HG03103 (cell line): ENCODE measurements around the gene SREBF1.
"Not testable (repeated sequence)": the region's sequence is repeated elsewhere in the genome, so short reads cannot be mapped to it uniquely, and the experiment has no call there.

ENCODE experiments used
- ATAC-seq: cut with Tn5 transposase; IDR thresholded peaks from one replicate; pipeline ENCODE4 v1.9.1; 2021; ENCODE audit warnings: low read depth; ENCODE audit not compliant: unreplicated experiment

SREBF1 gene

DNA sequence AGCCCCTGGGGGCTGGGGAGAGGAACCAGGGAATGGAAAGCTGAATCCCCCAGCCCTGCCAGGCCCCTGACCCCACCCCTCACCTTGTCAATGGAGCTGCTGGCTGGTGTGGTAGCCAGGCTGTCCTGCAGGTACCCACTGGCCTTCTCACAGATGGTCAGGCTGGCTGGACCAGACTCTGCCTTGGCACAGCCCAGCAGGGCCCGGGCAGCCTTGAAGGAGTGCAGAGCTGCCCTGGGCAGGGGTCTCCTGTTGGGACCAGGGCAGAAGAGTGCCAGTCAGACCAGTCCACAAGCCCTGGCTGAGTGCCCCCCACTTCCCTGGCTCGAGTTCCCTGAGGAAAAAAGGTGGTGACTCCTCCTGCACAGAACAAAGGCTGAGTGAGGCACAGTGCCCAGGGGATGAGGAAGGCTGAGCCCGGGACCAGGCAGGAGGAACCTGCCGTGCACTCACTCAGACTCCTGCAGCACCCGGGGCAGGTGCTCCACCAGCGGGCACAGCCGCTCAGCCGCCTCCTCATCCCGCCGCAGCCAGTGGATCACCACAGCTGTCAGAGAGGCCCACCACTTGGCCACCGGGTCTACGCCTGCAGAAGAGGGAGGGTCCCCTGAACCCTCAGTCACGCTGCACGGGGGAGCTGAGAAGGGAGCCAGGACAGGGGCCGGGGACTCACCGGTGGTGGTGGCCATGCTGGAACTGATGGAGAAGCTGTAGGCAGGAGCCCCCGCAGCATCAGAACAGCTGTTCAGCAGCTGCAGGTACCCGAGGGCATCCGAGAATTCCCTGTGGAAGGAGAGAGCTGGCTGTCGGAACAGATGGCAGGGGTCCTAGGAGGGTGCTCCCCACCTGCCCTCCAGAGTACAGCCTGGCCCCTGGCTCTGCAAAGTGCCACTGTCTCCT is 22.4 kb downstream of the SREBF1 start:
- no peak for ATAC-seq

DNA sequence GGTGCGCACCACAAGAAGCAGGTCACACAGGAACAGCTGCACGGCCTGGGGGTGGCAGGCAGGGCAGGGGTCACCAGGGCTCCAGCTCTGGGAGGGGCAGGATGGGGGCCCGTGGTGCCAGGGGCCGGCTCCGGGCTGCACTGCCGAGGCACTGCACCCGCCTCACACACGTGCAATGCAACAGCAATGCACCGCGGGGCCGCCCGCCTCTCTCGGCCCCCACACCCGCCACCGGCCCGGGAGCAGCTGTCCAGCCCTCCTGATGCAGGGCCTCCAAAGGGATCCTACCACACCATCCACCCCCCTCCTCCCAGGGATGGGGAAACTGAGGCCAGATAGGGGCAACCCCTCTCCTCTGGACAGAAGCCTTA is 23.1 kb downstream of the SREBF1 start:
- no peak for ATAC-seq

DNA sequence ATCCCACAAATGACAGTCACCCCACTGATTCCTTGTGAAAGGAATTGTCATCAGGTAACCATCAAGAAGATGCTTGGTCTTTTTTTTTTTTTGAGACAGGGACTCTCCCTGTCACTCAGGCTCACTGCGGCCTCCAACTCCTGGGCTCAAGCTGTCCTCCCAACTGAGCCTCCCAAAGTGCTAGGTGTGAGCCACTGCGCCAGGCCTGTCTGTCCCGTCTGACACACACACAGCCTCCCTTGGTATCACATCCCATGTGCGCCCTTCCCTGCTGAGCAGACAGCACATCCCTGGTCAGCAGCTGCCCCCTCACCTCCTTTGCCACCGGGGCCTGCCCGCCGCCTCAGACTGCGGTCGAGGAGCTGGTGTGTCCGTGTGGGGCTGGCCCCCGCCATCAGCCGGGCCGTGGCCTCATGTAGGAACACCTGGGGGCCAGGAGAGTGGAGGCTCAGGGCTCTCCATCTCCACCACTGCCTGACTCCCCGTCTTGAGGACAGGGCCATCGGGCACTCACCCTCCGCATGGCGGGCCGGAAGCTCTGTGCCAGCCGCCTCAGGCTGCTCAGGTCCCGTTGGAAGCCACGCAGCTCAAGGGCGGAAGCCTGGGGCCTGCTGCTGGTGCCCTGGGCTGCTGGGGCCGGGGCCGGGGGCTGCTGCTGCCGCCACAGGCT is 23.6 kb downstream of the SREBF1 start:
- ATAC-seq = no peak

DNA sequence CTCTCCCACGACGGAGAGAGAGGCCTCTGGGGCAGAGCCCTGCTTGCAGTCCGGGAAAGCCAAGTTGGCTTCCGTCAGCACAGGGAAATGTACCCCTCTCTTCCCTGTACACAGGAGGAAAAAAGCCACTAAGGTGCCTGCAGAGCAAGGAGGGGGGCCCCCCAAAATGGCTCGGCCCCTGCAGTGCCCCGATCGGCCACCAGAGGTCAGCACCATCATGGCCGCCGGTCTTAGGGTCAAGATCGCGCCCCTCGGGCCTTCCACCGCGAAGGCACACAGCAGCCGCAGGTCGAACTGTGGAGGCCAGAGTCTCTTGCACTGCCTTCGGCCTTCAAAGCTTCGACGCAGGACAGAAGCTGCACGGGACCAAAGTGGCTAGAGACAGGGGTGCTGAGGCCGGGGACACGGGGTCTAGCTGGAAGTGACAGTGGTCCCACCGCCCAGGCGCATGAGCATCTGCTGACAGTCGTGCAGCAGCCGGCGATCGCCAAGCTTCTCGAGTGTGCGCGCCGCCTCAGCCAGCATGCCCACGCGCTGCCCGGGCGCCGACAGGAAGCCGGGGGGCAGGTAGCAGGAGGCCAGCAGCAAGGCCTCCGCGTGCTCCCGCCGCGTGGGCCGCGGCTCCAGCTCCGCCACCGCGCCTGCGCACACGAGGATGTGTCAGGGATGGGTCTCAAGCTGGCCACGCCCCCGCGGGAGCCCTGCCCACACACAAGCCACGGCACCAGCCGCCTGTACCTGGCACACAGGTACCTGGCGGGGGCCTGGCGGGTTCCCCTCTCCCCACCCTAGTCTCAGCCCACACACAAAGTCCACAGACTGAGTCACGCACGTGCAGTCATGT is 24.4 kb downstream of the SREBF1 start:
- ATAC-seq = no peak

DNA sequence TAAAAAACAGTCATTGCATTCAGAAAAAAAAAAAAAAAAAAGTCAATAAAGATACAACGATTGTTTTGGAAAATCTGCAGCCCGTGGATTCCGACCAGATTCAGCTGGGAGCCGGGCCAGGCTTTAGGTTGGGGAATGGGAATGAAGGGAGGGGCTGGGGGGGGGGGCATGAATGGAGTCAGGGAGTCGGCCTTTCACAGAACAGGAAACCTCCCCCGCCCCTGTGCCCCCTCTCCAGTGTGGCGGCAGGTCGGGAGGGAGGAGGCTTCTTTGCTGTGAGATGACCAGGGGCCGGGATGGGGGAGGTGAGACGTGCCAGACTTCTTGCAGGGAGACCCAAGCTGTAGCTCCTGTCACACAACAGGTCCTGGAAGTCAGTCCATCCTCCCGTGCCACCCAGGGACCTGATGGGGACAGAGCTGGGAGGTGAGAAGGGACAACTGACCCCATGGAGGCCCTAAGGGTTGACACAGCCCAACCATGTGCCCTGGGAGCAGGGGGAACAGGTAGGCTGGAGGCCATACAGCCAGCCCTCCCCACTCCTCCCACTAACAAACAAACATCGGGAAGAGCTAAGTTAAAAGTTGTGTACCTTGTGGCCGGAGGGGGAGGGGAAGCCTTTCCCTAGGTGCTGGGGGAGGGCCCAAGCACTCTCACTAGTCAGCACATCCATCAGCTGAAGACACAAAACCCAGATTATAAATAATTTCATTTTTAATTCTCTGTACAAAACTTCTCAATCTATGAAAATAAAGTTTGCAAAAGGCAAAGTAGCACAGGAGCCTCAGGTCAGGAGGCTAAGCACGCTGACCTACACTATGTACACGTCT is 25.2 kb downstream of the SREBF1 start:
- no peak for ATAC-seq

DNA sequence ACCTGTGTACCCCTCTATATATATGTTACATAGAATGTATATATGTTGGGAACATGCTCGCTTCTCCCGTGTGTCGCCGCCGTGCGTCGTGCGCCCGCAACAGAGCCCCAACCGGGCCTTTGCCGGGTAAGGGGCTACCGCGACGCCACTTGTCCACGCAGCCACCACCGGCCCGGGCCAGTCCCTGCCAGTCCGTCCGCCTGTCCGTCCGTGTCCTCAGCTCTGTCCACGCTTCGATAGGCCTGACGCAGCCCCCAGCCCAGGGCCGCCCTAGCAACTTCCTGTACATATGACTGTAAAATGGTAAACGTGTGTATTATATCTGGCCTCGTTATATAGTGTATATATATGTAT is 25.9 kb downstream of the SREBF1 start:
- no peak for ATAC-seq

DNA sequence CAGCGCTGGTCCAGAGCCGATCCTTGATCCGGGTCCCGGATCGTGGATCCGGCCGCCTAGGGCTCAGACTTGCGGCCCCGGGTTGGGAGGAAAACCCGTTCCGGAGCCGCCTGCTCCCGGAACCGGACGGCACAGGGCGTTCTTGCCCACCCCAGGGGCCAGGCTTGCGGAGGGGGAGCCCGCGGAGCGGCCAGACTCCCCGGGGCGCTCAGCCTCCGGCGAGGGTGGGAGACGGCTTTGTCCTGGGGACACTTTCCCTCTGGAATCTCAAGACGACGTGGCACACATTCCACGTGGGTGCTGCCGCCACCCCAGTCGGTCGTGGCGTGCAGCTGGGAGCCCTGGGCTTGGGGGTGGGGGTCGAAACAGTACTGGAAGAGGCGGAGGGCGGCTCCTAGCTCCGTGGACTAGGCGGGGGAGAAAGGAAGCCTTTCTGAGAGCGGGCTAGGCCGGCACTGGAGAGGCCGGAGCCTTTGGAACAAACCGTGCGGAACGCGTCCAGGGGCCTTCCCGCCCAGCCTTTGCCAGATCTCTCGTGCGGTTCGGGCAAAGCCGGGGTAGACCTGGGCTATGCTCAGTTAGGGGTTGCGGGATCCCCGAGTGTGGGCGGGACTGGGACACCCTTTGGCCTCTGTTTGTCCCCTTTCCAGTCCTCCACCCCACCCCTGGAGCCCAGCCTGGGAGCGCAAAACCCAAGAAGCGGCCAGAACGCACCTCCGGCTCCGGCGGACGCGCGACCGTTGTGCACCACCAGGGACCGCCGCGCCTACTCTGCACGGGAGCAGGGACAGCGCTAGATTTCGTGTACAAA is 26.5 kb downstream of the SREBF1 start:
- no peak for ATAC-seq

DNA sequence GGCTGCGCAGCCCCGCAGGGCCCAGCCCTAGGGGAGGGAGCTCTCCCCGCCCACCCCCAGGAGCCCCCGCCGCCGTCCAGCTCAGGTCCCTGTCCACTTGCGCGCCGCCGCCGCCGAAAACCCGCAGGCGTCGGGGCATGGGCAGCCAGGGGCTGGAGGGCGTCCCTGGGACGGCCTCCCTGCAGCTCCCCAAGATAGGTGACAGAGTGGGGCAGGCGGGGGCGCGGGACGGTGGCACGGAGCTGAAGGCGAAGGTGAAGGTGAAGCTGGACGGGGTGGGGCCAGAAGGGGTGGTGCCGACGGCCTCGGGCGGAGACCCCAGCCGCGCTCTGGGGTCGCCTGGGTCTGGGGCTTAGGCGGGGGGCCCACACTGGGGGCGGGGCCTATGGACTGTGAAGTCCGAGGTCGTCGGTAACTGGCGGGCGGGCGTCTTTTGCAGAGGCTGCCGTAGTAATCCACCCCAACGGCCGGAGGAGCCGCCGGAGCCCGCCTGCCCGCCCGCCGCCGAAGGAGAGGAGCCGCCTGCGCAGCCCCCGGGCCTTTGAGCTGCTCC is 27.2 kb downstream of the SREBF1 start:
- ATAC-seq = no peak

DNA sequence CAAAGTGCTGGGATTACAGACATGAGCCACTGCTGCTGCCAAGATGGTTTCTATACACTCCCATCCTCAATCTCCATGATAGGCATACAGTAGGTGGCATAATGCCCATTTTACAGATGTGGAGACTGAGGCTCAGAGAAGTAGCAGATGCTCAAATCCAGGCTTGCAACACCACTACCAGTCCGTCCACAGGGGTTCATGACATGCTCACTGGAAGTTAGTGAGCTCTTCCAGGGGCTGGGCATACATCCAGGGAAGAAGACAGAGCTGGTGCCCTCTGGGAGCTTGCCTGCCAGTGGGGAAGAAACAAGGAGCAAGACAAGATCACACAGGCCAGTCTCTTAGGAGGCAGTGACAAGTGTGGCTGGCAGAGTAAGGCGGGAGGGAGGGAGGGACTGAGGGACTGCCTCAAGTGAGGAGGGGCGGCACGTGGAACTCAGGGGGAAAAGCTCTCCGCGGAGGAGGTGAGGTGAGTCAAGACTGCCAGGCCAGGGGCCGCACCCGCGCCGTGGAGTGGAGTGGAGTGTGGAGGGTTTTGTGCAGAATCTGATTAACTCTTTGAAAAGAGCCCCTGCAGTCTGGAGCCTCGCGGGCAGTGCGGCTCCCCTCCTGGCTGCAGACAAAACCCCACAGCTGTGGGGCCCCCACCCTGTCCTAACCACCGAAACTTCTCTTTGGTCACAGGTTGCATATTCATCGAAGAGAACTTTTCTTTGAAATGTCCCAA is 27.9 kb downstream of the SREBF1 start:
- ATAC-seq = no peak

DNA sequence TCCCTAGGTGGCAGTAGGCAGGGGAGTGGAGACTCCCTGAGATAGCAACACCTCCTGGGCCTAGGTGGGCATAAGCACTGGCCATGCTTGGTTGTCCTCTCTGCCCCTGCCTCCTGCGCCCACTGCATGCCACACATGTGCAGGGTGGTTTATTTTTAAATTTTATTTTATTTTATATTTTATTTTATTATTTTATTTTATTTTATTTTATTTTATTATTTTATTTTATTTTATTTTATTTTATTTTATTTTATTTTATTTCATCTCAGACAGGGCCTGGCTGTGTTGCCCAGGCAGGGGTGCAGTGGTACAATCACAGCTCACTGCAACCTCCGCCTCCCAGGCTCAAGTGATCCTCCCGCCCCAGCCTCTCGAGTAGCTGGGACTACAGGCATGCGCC is 28.6 kb downstream of the SREBF1 start:
- ATAC-seq = not testable (repeated sequence)

DNA sequence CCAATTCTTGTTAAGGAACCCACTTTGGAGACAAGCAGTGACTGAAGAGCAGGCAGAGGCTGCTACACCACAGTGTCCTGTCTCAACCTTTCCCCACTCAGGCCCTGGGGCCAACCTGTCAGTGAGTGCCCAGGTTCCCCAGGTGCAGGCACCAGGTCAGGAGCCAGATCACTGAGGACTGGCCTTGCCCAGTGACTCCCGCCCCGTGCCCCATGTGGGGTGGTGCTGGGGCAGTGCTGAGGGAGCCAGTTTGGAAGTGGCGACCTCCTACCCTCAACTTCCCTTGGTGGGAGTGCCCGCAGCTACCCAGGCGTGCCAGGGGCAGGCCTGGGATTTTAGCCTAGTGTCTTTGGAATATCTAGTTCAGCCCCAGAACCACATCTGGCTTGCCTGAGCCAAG is 29.3 kb downstream of the SREBF1 start:
- no peak for ATAC-seq

DNA sequence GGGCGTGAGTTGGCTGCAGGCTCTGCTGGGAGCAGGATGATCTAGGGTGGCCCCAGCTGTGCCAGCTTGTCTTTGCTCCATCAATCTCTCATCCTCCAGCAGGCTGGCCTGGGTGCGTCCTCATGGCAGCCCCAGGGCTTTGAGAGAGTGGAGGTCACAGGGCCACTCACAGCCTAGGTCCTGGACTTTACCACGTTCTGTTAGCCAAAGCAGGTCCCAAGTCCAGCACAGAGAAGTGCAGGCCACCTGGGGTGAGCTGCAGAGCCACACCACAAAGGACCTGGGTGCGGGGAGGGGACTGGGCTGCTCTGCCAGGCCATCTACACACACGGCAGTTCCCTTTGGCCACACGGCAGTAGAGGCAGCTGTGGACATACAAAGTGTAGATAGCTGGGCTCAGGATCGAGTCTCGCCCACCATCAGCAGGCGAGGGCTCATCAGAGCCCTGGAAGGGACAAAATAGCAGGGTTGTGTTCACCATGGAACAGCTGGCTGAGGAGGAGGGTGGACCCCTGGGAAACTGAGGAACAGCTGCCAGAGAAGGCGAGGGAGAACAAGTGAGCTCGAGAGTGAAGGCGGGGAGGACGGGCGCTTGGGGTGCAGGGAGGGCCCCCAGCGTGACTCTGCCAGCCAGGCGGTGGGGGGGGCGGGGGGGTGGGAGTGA is 30.0 kb downstream of the SREBF1 start:
- no peak for ATAC-seq

DNA sequence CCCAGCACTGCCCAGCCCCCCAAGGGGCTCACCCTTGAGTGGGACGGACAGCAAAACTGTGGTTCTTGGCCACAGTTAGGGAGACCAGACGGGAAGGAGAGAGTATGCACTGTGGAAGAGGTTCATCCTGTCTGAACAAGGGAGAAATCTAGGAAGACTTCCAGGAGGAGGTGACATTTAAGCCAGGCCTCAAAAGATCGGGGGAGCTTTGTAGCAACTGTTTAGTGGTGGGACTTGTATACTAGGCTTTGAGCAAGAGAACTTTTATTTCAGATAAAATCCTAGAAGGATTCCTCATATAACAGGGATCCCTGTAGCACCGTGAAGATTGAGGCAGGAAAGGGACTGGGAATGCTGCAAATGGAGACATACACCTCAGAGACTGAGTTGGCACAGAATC is 30.8 kb downstream of the SREBF1 start:
- ATAC-seq = no peak

DNA sequence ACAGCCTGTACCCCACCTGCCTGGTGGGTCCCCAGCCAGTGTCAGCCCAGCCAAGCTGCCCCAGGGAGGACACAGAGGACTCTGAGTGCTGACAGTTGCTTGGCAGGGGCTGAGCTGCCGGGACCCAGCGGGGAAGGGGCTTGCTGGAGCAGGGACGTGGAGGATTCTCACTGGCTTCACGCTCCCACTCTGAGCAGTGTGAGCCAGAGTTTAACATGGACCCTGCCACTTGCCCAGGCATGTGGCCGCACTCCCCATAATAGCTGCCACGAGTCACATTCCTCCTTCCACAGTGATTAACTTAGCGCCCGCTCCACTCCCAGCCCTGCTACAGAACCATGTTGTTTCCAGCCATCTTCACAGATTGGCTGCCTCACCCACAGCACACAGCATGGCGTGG is 31.2 kb downstream of the SREBF1 start:
- no peak for ATAC-seq

DNA sequence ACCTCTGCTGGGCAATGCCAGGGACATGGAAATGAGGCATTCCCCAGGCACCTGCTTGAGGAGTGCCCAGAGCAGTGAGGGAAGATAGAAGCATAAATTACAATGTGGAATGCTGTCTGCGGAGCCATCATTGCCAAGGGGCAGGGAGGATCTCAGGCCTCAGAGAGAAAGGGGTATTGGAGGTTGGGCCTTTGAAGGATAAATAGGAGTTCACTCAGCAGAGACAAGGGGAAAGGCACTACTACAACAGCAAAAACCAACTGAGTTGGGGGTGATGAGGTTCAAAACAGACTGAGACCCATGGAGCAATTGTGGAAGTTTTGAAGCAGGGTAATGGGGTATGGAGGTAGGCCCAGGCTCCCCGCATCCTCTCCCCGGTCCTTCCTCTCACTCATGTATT is 32.8 kb downstream of the SREBF1 start:
- ATAC-seq = no peak

DNA sequence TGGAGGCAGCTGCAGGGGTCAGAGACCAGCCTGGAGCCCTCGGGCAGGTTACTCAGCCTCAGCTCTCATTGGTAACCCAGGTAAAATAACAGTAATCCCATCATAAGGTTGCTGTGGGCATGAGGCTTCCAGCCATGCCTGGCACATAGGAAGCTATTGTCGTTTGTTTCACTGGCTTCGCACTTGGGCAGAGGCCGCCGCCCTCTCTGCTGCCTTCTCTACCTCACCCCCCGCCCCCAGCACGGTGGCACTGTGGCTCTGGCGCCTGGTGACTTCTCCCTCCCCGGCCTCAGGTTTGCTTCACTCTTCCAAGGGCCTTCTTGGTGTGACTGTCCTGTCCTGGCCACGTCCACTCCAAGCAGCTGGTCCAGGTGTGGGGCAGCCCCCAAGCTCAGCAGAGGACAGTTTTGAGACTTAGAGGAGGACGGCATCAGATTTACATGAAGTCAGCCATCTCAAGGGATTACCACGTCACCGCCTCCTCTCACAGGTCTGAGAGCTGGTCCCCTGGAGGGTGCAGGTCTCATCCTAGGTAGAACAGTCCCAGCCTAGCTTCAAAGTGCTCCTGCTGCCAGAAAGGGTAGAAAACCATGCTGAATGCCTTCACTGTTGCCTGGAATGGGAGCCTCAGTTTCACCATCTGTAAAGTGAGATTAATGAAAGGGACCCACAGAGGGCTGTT is 34.8 kb downstream of the SREBF1 start:
- no peak for ATAC-seq

DNA sequence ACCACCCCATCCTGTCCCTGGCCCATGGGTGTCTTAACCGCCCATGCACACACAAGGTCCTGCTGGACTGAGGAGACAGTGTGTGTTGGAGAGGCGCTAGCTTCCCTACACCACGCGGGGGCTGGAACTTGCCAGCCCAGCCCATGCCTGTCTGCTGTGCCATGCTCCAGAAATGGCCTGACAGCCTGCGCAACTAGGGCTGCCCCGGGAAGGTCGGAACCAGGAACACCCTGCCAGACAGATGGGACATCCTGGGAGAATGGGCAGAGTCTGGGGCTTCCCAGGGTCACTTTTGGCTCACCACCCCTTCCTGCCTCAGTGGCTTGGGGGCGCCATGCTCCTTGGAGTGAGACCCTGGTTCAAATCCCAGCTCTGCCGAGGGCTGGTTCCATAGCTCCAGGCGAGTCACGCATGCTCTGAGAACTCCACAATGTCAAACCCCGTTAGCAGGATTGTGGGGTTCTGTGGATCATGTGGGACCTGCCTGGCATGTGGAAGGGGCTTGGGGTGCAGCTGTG is 36.2 kb downstream of the SREBF1 start:
- ATAC-seq = no peak
